ENCODE results near the gene NTSR1. TPM values are rescaled to one million over a fixed set of nuclear protein-coding genes. Genes with fewer than 3 reads are reported as not detected.

Gene NTSR1
- total and polyA plus RNA-seq, 9 donors: 0.05 to 0.23 (median 0.08) TPM; not detected in 5

DNA sequence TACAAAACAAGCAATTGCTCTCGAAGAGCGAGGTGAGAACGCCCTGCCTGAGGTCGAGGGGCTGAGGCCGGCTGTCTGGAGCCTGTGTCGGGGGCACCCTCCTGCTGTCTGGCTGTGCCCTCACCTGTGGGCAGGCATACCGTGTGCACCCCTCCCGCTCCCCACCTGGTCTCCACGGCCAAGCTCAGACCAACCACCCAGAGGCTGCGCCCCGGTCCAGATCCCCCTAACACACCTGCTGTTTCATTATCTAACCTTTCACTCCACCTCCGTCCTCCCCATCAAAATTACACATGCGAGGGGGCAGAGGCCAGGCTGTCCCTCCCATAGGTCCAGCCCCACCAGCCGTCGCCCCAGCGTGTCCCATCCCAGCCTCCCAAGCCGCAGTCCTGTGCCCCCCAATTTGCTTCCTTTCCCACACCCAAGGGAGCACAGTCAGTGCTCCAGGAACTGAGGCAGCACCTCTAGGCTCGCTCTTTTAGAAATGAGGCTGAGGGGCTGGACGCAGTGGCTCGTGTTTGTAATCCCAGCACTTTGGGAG is 35.2 kb downstream of the NTSR1 start:
- no peak for DNase-seq
- intact Hi-C loops (cut with DNase I): no loop called here

GRCh38 chr20:62744741-62745191 is 36.1 kb downstream of the NTSR1 start:
- H3K27ac ChIP-seq: no peak overlapping the region
- DNase-seq: peak in 1 of 5 donors; percentile 18
- H3K27me3 ChIP-seq: no peaks in the 10 kb centered on the region

More for the DNA sequence above, 35.2 kb downstream of the NTSR1 start:
- no peak for TF ChIP-seq POLR2A (IDR thresholded peaks at IDR 0.05)
- TF ChIP-seq EP300 (IDR thresholded peaks at IDR 0.05): no peak
- no peaks in the 10 kb centered on the region for H3K4me1 ChIP-seq (ENCODE audit: insufficient read depth)
- no peaks in the 10 kb centered on the region for H3K36me3 ChIP-seq
- H3K4me3 ChIP-seq: no peak overlapping the region
- H3K9me3 ChIP-seq: no peaks in the 10 kb centered on the region
- H3K27me3 ChIP-seq: no peaks in the 10 kb centered on the region
- WGBS, 3 donors: 82 to 85% (median 83%) methylated on average over 20 of the region's 20 CpGs
- no peak overlapping the region for H3K27ac ChIP-seq

GRCh38 chr20:62745279-62745951 is 36.8 kb downstream of the NTSR1 start:
- H3K36me3 ChIP-seq: no peaks in the 10 kb centered on the region
- no peak overlapping the region for H3K4me3 ChIP-seq
- no peak for TF ChIP-seq POLR2A (IDR thresholded peaks at IDR 0.05)
- H3K27ac ChIP-seq: no peak overlapping the region
- intact Hi-C loops (cut with DNase I): no loop called here
- no peaks in the 10 kb centered on the region for H3K9me3 ChIP-seq
- peak in 1 of 5 donors; percentile 14 for DNase-seq
- no peaks in the 10 kb centered on the region for H3K27me3 ChIP-seq
- H3K4me1 ChIP-seq (ENCODE audit: insufficient read depth): no peaks in the 10 kb centered on the region
- 59 to 71% (median 63%) methylated on average over 11 of the region's 11 CpGs for WGBS, 3 donors

More at GRCh38 chr20:62744741-62745191, 36.1 kb downstream of the NTSR1 start:
- TF ChIP-seq CTCF (IDR thresholded peaks at IDR 0.05) (no peak), EP300 (IDR thresholded peaks at IDR 0.05) (no peak), POLR2A (IDR thresholded peaks at IDR 0.05) (no peak)
- 45 to 61% (median 51%) methylated on average over 6 of the region's 6 CpGs for WGBS, 3 donors
- Histone ChIP-seq H3K4me3 (no peak overlapping the region), H3K36me3 (no peaks in the 10 kb centered on the region), H3K4me1 (ENCODE audit: insufficient read depth) (no peaks in the 10 kb centered on the region), H3K9me3 (no peaks in the 10 kb centered on the region)
- intact Hi-C loops (cut with DNase I): no loop called here

- no peak for DNase-seq
- Histone ChIP-seq H3K27ac (no peak overlapping the region), H3K27me3 (no peaks in the 10 kb centered on the region), H3K36me3 (no peaks in the 10 kb centered on the region), H3K4me3 (no peak overlapping the region), H3K9me3 (no peaks in the 10 kb centered on the region), H3K4me1 (ENCODE audit: insufficient read depth) (no peaks in the 10 kb centered on the region)
- TF ChIP-seq CTCF (IDR thresholded peaks at IDR 0.05): no peak
- TF ChIP-seq POLR2A (IDR thresholded peaks at IDR 0.05): no peak
- TF ChIP-seq EP300 (IDR thresholded peaks at IDR 0.05): no peak
- intact Hi-C loops (cut with DNase I): no loop called here
- WGBS, 3 donors: 71 to 90% (median 82%) methylated on average over 8 to 9 of the region's 9 CpGs
These were observed 37.3 kb downstream of the NTSR1 start for GRCh38 chr20:62745952-62746288.

GRCh38 chr20:62748311-62748710 is 39.7 kb downstream of the NTSR1 start:
- H3K27me3 ChIP-seq: no peaks in the 10 kb centered on the region
- WGBS, 3 donors: 73 to 90% (median 89%) methylated on average over 2 of the region's 2 CpGs
- no peaks in the 10 kb centered on the region for H3K36me3 ChIP-seq
- H3K4me1 ChIP-seq (ENCODE audit: insufficient read depth): peaks cover 2% of the 10 kb centered on the region
- intact Hi-C loops (cut with DNase I): no loop called here
- TF ChIP-seq POLR2A (IDR thresholded peaks at IDR 0.05): no peak
- TF ChIP-seq EP300 (IDR thresholded peaks at IDR 0.05): no peak
- no peak for TF ChIP-seq CTCF (IDR thresholded peaks at IDR 0.05)
- H3K9me3 ChIP-seq: no peaks in the 10 kb centered on the region
- no peak for DNase-seq
- no peak overlapping the region for H3K4me3 ChIP-seq
- H3K27ac ChIP-seq: no peak overlapping the region

Data from ovary (tissue), 9 donors.